NCI-H82 (cell line): ENCODE results near the gene RUFY3.
"Not testable (repeated sequence)": the region's sequence is repeated elsewhere in the genome, so short reads cannot be mapped to it uniquely, and the experiment has no call there.

Experiments used
- DNase-seq: peaks from one replicate; lab custom pipeline; 2025; lab: John Stamatoyannopoulos, UW

The RUFY3 gene

DNA sequence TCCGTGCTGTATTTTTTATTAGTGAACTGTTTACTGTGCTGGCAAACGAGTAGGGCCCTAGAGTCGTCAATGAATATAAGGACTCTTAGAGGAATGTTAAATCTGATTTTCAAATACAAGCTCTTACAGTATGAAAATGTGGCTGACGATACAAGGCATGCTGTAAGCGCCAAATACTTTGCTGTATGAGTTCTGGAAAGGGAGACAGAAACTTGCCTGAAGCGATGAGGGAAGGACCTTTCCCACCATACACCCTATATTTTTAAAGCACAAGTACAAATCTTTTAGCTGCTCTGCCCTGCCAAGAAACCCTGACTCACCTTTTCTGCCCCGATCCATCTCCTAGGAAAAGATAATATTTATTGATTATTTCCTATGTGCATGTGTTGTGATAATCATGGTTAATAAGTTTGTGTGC lies 15.7 kb upstream of the RUFY3 start:
- no peak for DNase-seq

GRCh38 chr4:70706516-70706915 lies 15.2 kb upstream of the RUFY3 start:
- peak; percentile 14 for DNase-seq

- DNase-seq = no peak
These were observed 12.1 kb upstream of the RUFY3 start for GRCh38 chr4:70709611-70710205.

DNA sequence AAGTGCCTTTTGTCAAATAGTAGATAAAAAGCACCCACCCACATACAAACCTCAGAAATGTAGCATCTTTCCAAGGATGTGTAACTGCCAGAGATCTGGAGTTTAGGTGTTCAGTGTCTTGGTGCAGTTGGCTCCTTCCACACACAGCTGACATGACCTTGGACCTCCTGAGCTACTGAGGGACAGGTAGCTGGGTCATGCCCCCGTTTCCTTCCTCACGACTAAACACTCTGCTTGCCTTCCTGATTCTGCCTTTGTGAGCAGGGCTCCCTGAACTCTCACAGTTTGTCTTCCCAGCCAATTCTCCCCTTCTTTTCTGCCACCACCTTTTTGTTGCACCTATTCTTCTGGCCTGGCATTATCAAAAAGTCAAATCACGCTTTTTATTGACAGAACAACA lies 10.2 kb upstream of the RUFY3 start:
- DNase-seq = no peak

DNA sequence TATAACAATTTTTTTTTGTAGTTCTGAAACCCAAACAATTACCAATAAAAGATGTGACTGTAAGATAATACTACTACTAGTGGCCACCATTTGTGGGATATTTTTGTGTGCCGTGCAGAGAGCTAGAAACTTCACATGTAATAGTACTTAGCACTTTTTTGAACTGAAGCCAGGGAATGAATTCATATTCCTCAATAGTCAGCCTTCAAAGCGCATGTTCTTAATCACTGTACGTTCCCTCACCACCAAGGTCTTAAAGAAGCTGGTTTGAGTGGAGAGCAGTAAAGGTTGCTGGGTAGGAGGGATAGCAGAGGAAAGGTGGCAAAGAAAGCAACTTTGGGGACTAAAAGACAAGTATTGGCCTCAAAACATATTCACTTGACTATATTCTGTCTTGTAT lies 9.6 kb upstream of the RUFY3 start:
- DNase-seq = no peak

DNA sequence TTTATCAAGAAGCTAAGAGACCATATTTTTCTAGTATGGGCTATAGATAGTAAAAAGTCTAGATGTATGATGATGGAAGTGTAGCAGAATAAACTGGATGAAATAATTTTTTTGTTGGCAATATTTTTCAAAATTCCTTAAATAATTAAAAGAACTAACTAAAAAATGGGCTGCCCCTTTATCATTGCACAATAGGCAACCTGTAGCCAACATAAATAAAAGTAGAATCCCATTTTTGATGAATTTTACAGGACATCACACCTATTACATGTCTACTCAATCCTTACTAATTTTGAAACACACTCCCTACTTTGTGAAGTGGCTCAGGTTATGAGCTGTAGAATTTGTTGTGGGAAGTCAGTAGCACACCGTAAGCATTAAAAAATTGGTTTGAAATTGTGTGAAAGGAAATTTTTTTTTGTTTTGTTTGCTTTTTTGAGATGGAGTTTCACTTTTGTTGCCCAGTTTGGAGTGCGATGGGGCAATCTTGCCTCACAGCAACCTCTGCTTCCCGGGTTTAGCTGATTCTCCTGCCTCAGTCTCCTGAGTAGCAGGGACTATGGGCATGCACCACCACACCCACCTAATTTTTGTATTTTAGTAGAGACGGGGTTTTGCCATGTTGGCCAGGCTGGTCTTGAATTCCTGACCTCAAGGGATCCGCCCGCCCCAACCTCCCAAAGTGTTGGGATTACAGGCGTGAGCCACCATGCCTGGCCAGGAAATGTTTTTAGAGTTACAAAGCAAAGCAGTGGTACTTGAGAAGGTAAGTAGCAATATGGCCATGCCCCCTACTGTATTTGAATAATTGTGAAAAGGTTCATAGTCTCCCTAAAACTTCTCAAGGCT lies 8.9 kb upstream of the RUFY3 start:
- no peak for DNase-seq

DNA sequence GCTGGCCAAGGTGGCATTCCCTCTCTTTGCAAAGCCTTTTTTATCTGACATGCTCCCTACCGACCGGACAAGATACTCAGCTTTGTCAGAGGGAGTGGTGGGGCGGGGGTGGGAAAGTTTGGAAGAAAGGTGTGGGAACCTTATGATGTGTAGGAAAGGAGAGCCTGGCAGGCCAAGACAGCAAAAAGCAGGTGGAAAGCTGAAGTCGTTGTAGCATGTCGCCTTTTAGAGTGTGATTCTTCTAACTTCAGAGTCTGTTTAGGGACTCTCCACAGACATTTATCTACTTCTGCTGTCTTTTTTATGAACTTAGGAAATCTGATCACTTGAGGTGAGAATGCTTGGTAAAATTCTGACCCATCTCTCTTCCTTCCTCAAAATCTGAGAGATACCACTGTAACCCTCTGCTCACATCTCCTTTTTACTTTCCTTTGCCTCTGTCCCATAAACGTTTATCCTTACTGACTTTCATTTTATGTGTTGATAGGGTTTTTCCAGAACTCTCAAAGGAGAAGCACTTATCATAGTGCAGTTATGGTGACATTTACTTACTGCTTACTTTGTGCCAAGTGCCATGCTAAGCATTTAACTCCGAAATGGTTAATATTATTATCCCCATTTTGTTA lies 8.2 kb upstream of the RUFY3 start:
- DNase-seq = no peak

DNA sequence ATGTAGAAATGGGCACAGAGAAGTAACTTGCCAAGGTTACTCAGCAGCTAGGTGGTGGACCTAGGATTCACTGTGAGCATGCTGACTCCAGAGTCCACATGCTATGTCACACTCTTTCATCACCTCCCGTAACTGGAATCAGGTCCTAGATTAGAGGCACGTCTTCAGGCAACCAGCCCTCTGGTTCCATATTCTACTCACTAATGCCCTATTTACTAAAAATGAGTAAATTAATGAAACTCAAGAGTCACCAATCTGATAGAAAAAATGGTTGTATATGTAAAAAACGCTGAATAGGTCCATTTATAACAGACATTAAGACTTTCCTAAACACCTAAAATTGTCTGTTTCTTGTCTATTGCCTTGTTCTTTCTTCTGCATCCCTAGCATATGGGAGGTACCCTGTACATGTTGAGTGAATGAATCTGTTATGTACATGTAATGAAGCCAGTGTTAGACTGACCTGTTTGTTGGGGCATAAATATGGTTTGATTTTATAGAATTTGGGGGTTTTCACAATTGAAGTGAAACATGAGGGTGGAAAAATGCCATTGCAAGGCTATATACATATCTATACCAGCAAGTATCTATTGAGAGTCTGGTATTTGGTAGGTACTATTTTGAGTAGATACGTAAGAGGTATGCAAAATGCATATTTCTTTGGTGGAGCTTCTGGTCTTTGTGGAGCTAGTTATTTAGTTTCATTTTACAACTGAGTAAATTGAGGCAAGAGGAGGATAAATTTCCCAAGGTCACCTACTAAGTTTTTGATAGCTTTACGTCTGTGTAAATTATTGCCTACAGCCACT lies 7.5 kb upstream of the RUFY3 start:
- DNase-seq = no peak

DNA sequence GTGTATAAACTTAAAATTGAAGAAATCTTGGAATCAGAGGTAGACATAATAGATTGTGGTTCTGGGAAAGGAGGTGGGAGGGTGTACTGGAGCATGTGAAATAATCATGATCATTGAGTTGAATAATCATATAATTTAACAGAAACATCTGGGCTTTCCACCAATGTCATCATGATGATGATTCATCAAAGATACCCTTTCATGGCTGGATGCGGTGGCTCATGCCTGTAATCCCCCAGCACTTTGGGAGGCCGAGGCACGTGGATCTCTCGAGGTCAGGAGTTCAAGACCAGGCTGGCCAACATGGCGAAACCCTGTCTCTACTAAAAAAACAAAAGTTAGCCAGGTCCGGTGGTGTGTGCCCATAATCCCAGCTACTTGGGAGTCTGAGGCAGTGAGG lies 6.7 kb upstream of the RUFY3 start:
- no peak for DNase-seq

GRCh38 chr4:70718811-70719604 lies 2.8 kb upstream of the RUFY3 start:
- DNase-seq = no peak

- DNase-seq = peak; percentile 77
These were observed 531 bp downstream of the RUFY3 start for GRCh38 chr4:70722199-70722791.

GRCh38 chr4:70724463-70724862 lies 2.7 kb downstream of the RUFY3 start:
- no peak for DNase-seq

DNA sequence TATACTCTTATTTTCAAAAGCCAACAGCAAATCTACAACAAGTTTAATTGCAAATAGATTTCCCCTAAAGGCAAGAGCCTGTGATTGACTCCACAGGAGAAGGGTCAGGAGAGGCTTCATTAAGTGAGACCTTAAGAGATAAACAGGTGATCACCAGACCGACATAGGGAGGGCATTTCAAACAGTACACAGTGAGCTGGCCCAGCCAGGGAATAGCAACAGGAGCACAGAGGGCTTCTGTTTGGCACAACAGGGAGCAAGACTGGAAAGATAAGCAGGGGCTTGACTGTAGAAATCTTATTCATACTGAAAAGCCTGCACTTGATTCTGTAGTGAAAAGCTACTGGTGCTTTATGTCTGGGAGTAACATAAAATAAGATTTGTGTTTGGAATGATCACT lies 3.9 kb downstream of the RUFY3 start:
- no peak for DNase-seq

- peak; percentile 89 for DNase-seq
These were observed 4.8 kb downstream of the RUFY3 start for GRCh38 chr4:70726515-70726914.

GRCh38 chr4:70728091-70728490 lies 6.3 kb downstream of the RUFY3 start:
- peak; percentile 95 for DNase-seq

DNA sequence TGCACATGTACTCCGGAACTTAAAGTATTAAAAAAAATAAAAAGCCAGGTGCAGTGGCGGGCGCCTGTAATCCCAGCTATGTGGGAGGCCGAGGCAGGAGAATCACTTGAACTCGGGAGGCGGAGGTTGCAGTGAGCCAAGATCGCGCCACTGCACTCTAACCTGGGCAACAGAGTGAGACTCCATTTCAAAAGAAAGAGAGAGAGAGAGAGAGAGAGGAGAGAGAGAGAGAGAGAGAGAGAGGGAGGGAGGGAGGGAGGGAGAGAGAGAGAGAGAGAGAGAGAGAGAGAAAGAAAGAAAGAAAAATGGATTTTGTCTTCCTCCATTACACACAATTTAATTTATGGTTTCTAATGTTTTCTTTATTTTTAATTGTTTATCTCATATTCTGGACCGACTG lies 11.1 kb downstream of the RUFY3 start:
- not testable (repeated sequence) for DNase-seq

- no peak for DNase-seq
These were observed 12.6 kb downstream of the RUFY3 start for GRCh38 chr4:70734168-70734954.

GRCh38 chr4:70734971-70735370 lies 13.2 kb downstream of the RUFY3 start:
- no peak for DNase-seq

DNA sequence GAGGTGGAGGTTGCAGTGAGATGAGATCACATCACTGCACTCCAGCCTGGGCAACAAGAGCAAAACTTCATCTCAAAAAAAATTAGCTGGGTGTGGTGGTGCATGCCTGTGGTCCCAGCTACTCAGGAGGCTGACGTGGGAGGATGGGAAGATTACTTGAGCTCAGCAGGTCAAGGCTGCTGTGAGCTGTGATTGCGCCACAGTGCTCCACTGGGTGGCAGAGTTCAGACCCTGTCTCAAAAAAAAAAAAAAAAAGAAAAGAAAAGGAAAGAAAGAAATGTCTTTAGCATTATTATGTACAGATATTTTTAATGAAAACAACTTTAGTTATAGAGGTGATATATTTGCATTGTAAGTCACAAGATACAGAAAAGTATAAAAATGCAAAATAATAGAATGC lies 14.2 kb downstream of the RUFY3 start:
- peak; percentile 46 for DNase-seq

DNA sequence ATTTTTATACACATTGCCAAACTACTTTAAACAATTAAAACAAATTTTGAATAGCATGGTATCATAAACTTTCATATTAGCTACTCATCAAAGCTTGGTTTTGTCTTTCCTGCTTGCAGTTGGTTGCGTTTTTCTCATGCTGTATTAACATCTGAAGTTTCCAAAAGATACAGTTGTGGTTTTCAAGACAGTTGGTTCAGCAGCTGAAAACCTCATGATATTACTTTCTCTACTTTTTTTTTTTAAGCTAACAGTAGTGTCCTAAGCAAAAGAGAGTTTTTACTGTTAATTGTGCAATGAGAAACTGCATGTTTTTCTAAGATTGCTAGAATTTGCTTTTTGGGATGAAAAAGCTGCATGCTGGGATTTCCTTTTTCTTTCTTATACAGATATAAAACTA lies 15.2 kb downstream of the RUFY3 start:
- DNase-seq = no peak
